Rectal smooth muscle tissue (tissue), 1 donor: Measurements from ENCODE around the gene DNASE1L1.

ENCODE experiments used
- H3K27ac ChIP-seq: one replicate; pipeline ENCODE4 v1.7.0; 2013; ENCODE audit warnings: low read depth, low read length, inconsistent platforms
- H3K27me3 ChIP-seq: one replicate; pipeline ENCODE4 v1.7.0; 2013; ENCODE audit warnings: low read length; ENCODE audit not compliant: control insufficient read depth, insufficient read depth
- H3K36me3 ChIP-seq: one replicate; pipeline ENCODE4 v1.7.0; 2013; ENCODE audit warnings: low read length; ENCODE audit not compliant: control insufficient read depth, insufficient read depth
- H3K4me1 ChIP-seq: one replicate; pipeline ENCODE4 v1.7.0; 2013; ENCODE audit warnings: low read length; ENCODE audit not compliant: control insufficient read depth, insufficient read depth
- H3K4me3 ChIP-seq: one replicate; pipeline ENCODE4 v1.7.0; 2013; ENCODE audit warnings: low read length
- H3K9ac ChIP-seq: one replicate; pipeline ENCODE4 v1.7.0; 2013; ENCODE audit warnings: low read length

The DNASE1L1 gene

DNA sequence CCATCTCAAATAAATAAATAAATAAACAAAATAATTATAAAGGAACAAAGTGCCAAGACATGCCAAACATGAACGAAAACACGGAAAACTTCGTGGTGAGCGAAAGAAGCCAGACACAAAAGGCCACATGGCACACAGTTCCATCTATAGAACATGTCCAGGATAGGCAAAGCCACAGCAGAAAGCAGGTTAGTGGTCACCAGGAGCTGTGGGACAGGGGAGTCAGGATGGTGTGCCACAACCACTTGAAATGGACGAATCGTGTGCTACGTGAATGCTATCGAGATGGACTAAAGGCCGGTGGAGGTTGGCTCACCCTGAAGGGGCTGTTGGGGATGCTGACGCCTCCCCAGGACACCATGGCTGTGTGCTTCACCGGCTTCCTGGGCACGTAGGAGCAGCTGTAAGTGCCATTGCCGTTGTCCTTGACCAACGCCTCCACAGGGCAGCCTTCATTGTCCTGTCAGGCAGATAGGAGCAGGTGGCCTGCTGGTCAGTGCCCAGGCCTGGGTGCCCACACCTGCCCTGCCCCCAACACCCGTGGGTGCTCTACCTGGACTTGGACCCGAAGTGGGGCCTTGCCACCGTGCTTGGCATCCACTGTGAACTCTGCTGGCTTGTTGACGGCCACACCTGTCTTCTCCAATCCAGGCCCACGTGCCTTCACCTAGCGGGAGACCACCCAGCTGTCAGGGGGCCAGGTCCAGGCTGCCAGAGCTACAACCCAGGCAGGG is 45.2 kb downstream of the DNASE1L1 start:
- no peak overlapping the region for H3K9ac ChIP-seq
- H3K36me3 ChIP-seq, result peaks cover 43% of the 10 kb centered on the region
- H3K4me1 ChIP-seq, result peaks cover 19% of the 10 kb centered on the region
- peak overlapping the region; percentile 62 for H3K27ac ChIP-seq
- H3K4me3 ChIP-seq, result no peak overlapping the region
- no peaks in the 10 kb centered on the region for H3K27me3 ChIP-seq

GRCh38 chrX:154362085-154362742 is 46.8 kb downstream of the DNASE1L1 start:
- Histone ChIP-seq H3K27me3 (no peaks in the 10 kb centered on the region), H3K4me1 (peaks cover 14% of the 10 kb centered on the region), H3K27ac (peak overlapping the region; percentile 72), H3K36me3 (peaks cover 58% of the 10 kb centered on the region), H3K4me3 (no peak overlapping the region), H3K9ac (no peak overlapping the region)

GRCh38 chrX:154360155-154360713 is 48.8 kb downstream of the DNASE1L1 start:
- H3K36me3 ChIP-seq, result peaks cover 50% of the 10 kb centered on the region
- no peak overlapping the region for H3K4me3 ChIP-seq
- H3K27me3 ChIP-seq, result no peaks in the 10 kb centered on the region
- peaks cover 4% of the 10 kb centered on the region for H3K4me1 ChIP-seq
- peak overlapping the region; percentile 64 for H3K27ac ChIP-seq
- H3K9ac ChIP-seq, result no peak overlapping the region

GRCh38 chrX:154359362-154360154 is 49.5 kb downstream of the DNASE1L1 start:
- no peak overlapping the region for H3K4me3 ChIP-seq
- H3K27me3 ChIP-seq, result no peaks in the 10 kb centered on the region
- peaks cover 52% of the 10 kb centered on the region for H3K36me3 ChIP-seq
- peaks cover 4% of the 10 kb centered on the region for H3K4me1 ChIP-seq
- H3K9ac ChIP-seq, result no peak overlapping the region
- peak overlapping the region; percentile 64 for H3K27ac ChIP-seq

DNA sequence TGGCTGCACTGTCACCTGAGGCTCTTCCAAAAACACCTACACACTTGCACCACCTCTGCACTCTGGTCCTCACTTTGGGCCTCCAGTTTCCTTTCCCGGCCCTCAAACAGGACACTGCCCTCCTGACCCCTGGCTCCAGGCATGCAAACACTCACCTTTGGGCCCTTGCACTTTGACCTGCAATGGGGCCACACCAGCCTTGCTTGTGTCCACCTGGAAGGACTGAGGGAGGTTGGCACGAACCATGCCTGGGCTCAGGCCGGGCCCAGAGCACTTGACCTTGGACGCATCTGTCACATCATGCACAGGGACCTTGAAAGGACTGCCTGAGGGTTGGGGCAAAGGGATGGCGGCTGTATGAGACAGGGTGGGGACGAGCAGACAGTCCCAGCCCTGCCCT is 50.2 kb downstream of the DNASE1L1 start:
- H3K4me1 ChIP-seq, result peaks cover 4% of the 10 kb centered on the region
- peak overlapping the region; percentile 64 for H3K27ac ChIP-seq
- H3K27me3 ChIP-seq, result no peaks in the 10 kb centered on the region
- H3K4me3 ChIP-seq, result no peak overlapping the region
- H3K36me3 ChIP-seq, result peaks cover 49% of the 10 kb centered on the region
- no peak overlapping the region for H3K9ac ChIP-seq

DNA sequence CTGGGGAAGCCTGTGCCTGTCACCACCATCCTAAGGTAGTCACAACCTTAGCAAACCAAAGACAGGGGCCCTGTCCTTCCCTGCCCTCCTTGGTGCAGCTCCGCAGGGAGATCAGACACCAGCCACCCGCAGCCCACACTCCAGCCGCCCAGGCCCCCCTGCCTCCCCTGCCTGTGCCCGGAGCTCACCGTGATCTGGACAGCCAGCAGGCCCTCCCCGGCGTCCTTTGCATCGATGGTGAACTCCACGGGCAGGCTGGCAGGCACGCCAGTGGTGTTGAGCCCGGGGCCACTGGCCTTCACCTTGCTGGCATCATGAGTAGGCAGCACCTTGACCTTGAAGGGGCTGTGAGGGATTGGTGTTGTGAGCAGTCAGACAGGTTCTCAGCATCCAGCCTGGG is 51.0 kb downstream of the DNASE1L1 start:
- Histone ChIP-seq H3K36me3 (peaks cover 56% of the 10 kb centered on the region), H3K4me1 (peaks cover 2% of the 10 kb centered on the region), H3K4me3 (no peak overlapping the region), H3K27ac (peak overlapping the region; percentile 28), H3K27me3 (no peaks in the 10 kb centered on the region), H3K9ac (no peak overlapping the region)

GRCh38 chrX:154357205-154357604 is 51.8 kb downstream of the DNASE1L1 start:
- Histone ChIP-seq H3K36me3 (peaks cover 55% of the 10 kb centered on the region), H3K9ac (no peak overlapping the region), H3K27me3 (no peaks in the 10 kb centered on the region), H3K27ac (peak overlapping the region; percentile 72), H3K4me1 (no peaks in the 10 kb centered on the region), H3K4me3 (no peak overlapping the region)

DNA sequence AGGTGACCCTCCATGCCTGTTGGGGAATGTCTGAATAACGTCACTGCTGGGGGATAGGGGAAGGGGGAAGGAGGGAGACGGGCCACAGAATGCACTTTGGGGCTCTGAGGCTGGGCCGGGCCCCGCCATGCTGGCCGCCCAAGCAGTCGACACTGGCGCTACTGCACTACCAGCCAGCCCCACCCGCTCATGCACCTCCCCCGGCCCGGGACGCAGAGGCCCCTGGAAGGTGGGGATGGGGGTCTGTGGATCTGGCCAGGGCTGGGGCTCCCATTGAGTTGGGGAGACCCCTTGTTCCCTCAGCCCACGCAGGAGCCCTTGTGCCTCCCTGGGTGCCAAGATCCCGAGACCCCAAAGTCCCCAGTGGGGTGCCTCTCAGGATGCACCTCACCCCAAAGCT is 52.5 kb downstream of the DNASE1L1 start:
- Histone ChIP-seq H3K4me3 (no peak overlapping the region), H3K9ac (no peak overlapping the region), H3K27me3 (no peaks in the 10 kb centered on the region), H3K27ac (peak overlapping the region; percentile 72), H3K36me3 (peaks cover 55% of the 10 kb centered on the region), H3K4me1 (no peaks in the 10 kb centered on the region)

DNA sequence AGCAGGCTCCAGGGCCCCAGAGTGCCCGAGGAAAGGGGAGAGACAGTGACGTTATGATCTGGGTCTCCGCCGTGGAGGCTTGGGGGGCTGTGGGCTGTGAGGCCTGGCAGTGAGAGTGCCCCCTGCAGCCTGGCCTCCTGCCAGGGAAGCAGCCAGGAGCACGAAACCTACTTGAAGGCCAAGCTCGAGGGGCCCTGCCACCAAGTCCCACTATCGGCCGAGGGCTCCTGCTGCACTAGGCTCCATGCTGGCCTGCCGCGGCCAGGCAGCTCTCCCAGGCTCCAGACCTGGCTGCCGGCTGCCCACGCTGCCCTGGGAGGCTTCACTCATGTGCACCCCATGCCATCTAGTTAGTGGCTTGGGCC is 53.3 kb downstream of the DNASE1L1 start:
- H3K36me3 ChIP-seq, result peaks cover 54% of the 10 kb centered on the region
- peak overlapping the region; percentile 72 for H3K27ac ChIP-seq
- no peak overlapping the region for H3K4me3 ChIP-seq
- H3K27me3 ChIP-seq, result no peaks in the 10 kb centered on the region
- no peak overlapping the region for H3K9ac ChIP-seq
- no peaks in the 10 kb centered on the region for H3K4me1 ChIP-seq

GRCh38 chrX:154355094-154355775 is 53.8 kb downstream of the DNASE1L1 start:
- Histone ChIP-seq H3K36me3 (peaks cover 56% of the 10 kb centered on the region), H3K27ac (peak overlapping the region; percentile 72)

DNA sequence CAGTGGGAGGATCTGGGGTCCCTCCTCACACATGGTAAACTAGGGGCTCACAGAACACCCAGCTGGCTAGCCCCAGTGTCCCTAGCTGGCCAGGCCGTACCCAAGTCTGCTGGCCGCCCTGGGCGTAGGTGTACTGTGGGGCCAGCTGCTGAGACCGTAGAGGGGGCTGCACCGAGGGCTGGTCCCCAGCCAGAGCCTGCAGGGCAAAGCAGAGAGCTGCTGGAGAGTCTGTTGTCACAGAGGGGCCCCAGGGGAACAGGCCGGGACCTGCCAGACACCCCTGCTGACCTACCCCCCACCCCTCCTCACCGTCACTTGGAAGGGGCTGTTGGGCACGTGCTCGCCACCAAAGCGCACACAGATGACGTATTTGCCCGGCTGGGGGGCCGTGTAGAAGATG is 54.5 kb downstream of the DNASE1L1 start:
- Histone ChIP-seq H3K36me3 (peaks cover 63% of the 10 kb centered on the region), H3K9ac (no peak overlapping the region), H3K4me3 (no peak overlapping the region), H3K4me1 (no peaks in the 10 kb centered on the region), H3K27me3 (no peaks in the 10 kb centered on the region), H3K27ac (peak overlapping the region; percentile 72)

More at GRCh38 chrX:154355094-154355775, 53.8 kb downstream of the DNASE1L1 start:
- no peak overlapping the region for H3K9ac ChIP-seq
- H3K4me3 ChIP-seq, result no peak overlapping the region
- H3K4me1 ChIP-seq, result no peaks in the 10 kb centered on the region
- no peaks in the 10 kb centered on the region for H3K27me3 ChIP-seq

DNA sequence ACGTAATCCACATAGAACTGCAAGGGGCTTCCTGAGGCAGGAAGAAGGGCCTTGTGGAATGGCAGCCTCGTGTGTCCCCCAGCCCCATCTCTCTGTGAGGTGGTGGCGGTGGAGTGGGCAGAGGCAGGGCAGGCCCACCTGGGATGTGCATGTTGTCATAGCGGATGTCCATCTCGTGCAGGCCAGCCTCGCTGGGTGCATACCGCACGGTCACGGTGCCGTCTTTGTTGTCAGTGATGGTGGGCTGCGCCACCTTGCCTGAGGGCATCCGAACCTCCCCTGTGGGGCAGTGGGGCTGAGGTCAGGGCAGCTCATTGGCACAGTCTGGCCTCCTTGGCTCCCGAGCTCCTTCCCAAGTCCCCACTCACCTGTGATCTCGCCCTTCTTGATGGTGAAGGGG is 55.0 kb downstream of the DNASE1L1 start:
- H3K9ac ChIP-seq, result no peak overlapping the region
- peaks cover 62% of the 10 kb centered on the region for H3K36me3 ChIP-seq
- H3K4me3 ChIP-seq, result no peak overlapping the region
- no peaks in the 10 kb centered on the region for H3K27me3 ChIP-seq
- peak overlapping the region; percentile 74 for H3K27ac ChIP-seq
- H3K4me1 ChIP-seq, result no peaks in the 10 kb centered on the region
